ENCODE measurements around the gene CFAP20.
"Not testable (repeated sequence)": the region's sequence is repeated elsewhere in the genome, so short reads cannot be mapped to it uniquely, and the experiment has no call there.

The CFAP20 gene

DNA sequence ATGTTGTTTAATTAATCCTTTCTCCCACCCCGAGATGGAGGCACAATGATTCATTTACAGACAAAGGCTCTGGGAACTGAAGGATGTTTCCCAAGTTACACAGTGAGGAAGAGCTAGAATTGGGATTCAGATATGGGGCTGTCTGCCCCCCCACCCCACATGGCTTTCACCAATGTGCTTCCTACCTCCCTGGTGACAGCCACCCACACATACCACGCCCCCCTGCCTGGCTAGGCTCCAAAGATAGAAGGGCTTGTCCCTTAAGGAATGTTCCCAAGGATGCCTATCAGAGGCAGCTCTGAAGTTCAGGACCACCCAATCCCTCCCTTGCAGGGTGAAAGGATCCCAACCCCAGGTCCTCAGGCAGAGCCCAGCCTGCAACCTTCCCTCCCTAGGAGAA is 32.9 kb downstream of the CFAP20 start:
- no peak for DNase-seq (ENCODE audit: low spot score)

DNA sequence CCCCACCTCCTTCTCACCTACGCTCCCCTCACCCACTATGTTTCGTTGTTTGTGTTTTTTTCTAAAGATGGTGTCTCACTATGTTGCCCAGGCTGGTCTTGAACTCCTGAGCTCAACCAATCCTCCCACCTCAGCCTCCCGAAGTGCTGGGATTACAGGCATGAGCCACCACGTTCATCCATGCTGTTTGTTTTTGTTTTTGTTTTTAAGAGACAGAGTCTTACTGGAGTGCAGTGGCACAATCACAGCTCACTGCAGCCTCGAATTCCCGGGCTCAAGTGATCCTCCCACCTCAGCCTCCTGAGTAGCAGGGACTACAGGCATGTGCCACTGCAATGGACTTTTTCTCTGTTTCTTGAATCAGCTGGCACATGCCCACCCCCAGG is 33.6 kb downstream of the CFAP20 start:
- DNase-seq (ENCODE audit: low spot score): not testable (repeated sequence)

DNA sequence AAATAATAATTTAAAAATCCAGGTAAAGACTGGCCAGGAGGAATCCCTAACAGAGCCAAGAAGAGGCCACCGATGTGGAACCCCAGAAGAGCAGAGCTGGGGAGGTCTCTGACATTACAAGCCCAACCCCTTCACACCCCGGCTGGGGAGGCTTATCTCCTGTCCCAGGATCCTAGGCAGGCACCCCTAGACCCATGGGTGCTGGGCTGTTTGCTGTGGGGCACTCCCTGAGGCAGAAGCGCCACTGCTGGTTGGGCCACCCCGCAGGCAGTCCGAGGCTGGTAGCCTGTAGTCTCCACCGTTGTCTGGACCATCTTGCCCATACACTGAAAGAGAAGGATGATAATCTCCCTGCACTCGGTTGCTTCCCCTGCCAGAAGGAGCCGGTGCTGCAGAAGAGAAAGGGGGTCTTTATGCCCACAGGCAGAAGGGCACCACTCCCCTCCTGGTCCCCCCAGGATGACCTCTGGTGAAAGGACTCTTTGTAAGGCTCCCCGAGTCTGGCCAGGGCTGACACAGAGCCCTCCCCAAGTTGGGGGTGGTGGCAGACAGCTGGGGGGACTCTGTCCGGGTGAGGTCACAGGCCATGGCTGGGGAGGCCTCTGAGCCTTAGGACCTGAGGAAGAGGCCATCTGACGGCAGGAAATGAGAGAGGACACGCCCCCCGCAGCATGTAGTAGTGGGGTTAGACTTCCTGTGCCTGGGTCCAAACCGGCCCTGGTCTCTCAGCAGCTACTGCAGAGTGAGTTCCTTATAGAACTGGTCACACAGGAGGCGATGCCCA is 34.2 kb downstream of the CFAP20 start:
- DNase-seq (ENCODE audit: low spot score): no peak

DNA sequence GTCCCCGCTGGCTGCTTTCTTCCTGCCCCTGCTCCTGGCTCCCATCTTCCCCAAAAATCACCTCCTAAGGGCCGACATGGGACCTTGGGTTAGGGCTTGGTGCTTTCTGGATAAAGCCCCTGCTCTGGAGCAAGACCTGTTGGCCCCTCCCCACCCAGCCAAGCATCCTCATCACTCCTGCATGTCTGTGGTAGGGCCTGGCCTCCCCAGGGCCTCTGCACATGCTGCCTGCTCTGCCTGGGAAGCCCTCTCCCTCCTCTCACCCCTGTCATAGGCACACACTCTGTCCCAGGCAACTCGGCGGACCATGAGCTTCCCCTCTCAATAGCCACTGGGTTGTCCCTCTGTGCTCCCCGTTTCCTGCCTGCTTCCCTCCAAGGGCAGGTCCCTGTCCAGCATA is 35.2 kb downstream of the CFAP20 start:
- DNase-seq (ENCODE audit: low spot score): no peak

DNA sequence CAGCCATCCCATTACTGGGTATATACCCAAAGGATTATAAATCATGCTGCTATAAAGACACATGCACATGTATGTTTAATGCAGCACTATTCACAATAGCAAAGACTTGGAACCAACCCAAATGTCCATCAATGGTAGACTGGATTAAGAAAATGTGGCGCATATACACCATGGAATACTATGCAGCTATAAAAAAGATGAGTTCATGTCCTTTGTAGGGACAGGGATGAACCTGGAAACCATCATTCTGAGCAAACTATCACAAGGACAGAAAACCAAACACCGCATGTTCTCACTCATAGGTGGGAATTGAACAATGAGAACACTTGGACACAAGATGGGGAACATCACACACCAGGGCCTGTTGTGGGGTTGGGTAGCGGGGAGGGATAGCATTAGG is 38.8 kb downstream of the CFAP20 start:
- not testable (repeated sequence) for DNase-seq (ENCODE audit: low spot score)

DNA sequence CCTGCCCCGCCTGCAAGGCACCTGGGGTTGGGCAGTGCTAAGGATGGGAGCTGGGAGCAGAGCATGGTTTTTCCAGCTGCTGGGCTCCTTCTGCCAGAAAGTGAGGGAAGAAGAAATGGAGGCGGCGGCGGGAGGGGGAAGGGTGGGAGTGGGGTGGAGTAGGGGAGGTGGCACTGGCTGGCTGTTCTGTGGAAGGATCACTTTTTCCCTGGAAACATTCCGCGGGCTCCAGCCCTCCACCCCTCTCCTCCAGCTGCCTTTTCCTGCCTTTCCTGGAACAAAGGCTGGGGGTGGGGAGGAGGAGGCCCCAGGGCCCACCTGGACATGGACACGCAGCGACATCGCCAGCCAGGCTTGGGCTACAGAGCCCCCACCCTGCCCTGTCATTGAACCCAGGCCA is 41.1 kb downstream of the CFAP20 start:
- DNase-seq (ENCODE audit: low spot score): no peak

DNA sequence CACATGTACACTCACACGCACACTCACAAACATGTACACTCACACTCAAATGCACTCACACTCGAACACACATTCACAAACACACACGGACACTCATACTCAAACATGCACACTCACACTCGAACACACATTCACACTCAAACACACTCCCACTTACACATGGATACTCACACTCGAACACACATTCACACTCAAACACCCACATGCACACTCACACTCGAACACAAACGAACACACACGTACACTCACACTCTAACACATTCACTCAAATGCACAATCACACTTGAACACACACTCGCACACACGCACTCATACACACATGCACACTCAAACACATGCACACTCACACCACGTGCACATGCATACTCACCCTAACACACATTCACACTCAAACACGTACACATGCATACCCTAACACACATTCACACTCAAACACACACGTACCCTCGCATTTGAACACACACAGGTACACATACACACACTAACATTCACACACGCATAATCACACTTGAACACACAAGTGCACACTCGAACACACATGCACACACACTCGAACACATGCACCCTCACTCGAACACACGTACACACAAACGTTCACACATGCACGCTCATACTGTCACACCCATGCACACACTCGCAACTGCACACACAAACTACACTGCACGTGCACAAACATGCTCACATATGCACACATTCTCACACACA is 41.8 kb downstream of the CFAP20 start:
- DNase-seq (ENCODE audit: low spot score): no peak

DNA sequence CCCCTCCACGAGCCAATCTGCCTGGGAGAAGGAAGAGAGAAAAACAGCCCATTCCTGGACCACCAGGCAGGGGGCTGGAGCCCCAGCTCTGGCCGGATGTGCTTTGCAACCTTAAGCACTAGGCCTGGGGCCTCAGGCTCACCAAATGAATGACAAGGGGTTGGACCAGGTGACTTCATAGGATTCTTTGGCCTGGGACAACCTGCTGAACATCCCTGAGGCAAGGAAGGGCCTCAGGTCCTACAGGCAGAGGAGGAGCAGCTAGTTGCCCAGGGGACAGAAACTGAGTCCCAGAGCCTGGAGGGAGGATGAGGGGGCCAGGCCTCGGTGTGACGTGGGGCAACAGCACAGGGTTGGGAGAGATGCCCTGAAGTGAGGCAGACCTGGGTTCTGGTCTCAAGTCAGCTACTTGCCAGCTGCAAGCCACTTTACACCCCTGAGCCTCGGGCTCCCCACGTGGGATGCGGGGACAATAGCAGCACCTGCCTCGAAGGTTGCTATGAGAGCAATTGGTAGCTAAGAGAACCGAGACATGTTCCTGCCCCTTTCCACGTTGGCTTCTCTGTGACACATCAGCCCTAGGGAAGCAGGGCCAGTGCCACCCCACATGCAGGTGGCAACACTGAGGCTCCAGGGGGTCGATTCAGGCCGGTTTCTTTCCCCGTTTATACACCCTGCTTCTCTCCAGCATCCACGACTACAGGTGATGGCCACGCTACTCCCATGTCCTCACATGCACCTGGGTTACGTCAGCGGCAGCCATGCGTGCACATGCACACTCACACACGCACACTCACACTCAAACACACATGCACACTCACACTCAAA is 42.6 kb downstream of the CFAP20 start:
- no peak for DNase-seq (ENCODE audit: low spot score)

DNA sequence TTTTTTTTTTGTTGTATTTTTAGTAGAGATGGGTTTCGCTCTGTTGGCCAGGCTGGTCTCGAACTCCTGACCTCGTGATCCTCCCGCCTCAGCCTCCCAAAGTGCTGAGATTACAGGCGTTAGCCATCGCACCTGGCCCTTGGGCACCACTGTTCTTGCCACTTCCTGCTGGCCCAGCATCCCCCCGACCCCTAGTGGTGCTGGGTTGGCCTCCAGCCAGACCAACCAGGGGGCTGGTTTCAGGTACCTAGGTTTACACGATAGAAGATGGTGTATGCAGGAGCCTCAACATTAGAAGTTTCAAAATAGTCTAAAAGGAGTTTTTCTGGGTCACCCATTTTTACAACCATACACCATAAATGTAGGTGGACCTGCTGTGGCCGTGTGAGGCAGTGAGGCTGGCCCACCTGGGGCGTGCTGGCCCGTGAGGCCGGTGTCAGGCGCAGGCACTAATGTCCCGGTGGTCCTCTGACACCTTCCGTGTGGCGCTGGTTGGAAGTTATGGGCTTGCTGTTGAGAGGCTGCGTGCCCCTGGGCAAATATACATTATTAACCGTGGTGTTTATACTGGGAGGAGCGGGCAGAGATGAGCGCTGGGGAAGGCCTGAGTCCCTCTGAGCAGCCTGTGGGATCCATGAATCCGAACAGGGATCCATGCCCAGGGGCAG is 43.5 kb downstream of the CFAP20 start:
- DNase-seq (ENCODE audit: low spot score): no peak

DNA sequence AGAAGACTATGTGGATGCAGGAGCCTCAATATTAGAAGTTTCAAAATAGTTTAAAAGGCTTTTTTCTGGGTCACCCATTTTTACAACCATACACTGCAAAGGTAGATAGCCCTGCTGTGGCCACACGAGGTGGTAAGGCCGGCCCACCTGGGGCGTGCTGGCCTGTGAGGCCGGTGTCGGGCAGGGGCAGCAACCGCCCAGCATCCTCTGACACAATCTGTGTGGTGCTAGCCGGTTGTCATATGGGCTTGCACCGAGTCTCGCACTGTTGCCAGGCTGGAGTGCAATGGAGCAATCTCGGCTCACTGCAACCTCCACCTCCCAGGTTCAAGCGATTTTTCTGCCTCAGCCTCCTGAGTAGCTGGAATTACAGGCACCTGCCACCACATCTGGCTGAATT is 44.0 kb downstream of the CFAP20 start:
- no peak for DNase-seq (ENCODE audit: low spot score)

DNA sequence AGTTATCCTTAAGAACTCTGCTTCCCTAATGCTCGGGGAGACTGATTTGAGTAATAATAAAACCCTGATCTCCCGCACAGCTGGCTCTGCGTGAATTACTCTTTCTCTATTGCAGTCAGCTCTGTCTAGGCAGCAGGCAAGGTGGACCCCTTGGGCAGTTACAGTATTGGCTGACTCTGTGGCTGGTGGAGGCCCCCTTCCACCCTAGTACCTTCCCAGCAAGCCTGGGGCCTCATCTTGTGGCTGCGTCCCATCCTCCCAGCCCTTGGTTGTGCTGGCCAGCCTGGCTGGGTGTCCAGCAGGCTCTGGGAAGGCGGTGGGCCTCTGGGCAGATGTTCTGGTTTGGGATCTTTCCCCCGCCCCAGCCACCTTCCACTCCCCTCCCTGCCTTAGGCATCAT is 44.5 kb downstream of the CFAP20 start:
- no peak for DNase-seq (ENCODE audit: low spot score)

DNA sequence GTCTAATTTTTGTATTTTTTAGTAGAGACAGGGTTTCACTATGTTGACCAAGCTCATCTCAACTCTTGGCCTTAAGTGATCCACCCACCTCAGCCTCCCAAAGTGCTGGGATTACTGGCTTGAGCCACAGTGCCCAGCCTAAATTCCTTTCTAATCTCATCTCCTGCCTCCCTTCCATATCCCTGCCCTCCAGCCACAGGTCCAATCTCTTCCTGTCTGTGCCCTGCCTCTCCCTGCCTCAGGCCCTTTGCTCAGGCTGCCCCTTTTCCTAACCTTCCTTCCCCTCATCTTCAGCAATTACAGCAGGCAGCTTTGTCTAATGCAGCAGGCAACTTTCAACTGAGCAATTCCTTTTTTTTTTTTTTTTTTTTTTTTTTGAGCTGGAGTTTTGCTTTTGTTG is 46.8 kb downstream of the CFAP20 start:
- DNase-seq (ENCODE audit: low spot score): no peak

DNA sequence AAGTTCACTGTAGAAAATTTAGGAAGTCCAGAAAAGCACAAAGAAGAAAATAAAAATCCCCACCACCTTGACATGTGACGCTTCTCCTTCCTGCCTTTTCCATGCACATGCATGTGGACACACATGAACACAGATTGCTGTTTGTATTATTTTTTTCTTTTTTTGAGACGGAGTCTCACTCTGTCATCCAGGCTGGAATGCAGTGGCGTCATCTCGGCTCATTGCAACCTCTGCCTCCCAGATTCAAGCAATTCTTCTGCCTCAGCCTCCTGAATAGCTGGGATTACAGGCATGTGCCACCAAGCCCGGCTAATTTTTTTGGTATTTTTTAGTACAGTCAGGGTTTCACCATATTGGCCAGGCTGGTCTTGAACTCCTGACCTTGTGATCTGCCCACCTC is 48.5 kb downstream of the CFAP20 start:
- not testable (repeated sequence) for DNase-seq (ENCODE audit: low spot score)

DNA sequence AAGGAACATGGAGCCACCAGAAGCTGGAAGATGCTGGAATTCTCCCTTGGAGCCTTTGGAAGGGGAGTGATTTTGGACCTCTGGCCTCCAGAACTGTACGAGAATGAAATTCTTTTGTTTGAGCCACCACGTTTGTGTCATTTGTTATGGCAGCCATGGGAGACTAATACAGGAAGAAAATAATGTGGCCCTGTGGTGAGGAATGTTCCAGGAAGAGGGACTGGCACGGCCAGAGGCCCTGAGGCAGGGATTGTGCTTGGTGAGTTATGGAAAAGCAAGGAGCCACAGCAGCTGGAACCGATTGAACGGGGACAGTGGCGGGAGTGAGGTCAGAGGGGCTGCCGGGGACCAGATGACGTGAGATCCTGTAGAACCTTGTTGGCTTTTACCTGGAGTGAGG is 51.4 kb downstream of the CFAP20 start:
- no peak for DNase-seq (ENCODE audit: low spot score)

DNA sequence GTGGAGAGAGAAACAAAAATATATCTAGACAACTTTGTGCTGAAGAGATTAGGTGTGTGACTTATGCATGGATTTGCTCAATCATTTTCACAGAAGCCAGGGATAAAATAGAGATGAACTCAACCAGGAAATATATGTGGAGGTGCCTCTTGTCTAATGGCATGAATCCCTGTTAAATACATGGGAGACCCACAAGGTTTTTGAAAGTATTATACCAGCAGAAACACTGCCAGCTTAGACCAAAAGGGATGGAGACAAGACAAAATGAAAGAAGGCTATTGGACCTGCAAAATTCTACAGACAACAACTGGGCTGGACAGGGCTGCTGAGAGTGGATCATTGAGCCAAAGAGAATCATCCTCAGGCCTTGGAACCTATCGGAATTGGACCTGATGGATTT is 52.7 kb downstream of the CFAP20 start:
- no peak for DNase-seq (ENCODE audit: low spot score)

DNA sequence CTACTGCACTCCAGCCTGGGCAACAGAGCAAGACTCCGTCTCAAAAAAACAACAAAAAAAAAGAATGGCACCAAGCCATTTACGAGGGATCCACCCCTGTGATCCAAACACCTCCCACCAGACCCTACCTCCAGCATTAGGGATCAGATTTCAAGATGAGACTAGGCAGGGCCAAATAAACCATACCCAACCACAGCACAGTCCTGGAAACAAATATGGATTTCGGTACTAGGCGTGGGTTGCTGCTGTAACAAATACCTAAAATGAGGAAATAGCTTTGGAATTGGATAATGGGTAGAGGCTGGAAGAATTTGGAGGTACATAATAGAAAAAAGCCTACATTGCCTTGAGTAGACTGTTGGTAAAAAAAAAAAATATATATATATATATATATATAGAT is 54.5 kb downstream of the CFAP20 start:
- no peak for DNase-seq (ENCODE audit: low spot score)

DNA sequence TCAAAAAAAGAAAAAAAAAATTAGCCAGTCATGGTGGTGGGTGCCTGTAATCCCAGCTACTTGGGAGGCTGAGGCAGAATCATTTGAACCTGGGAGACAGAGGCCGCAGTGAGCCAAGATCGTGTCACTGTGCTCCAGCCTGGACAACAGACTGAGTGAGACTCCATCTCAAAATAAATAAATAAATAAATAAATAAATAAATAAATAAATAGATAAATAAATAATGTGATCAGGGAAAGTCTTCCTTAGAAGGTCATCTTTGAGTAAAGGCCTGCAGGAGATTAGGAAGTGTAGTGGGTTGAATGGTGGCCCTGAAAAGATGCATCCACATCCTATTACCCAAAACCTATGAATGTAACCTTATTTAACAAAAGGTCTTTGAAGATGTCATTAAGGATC is 56.1 kb downstream of the CFAP20 start:
- not testable (repeated sequence) for DNase-seq (ENCODE audit: low spot score)

DNA sequence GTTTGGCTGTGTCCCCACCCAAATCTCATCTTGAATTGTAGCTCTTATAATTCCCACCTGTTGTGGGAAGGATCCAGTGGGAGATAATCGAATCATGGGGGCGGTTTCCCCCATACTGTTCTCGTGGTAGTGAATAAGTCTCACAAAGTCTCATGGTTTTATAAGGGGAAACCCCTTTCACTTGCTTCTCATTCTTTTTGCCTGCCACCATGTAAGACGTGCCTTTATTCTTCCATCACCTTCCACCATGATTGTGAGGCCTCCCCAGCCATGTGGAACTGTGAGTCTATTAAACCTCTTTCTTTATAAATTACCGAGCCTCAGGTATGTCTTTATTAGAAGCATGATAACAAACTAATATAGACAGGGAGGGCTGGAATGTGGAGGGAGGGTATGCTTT is 57.0 kb downstream of the CFAP20 start:
- not testable (repeated sequence) for DNase-seq (ENCODE audit: low spot score)

DNA sequence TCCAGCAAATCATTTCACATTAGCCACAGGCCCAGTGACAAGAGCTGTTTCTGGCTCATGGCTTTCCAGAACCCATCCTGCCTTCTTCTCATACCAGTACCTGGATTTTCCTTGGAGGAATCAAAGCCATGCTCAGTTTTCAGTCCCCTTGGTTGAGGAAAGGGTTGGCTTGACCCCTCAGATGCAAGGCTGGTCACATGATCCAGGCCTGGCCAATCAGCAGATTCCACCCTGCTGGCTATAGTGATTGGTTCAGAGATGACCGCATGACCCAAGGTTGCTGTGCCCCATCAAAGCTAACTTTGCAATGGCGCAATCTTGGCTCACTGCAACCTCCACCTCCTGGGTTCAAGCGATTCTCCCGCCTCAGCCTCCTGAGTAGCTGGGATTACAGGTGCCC is 58.6 kb downstream of the CFAP20 start:
- DNase-seq (ENCODE audit: low spot score): no peak

Measured in GM03348 (cell line).